ENCODE measurements around the gene PAM.

PAM gene

GRCh38 chr5:102813740-102814139, 58.6 kb downstream of the PAM start:
- DNase-seq (ENCODE audit: low read depth in 2 of 2), result no peak

GRCh38 chr5:102815084-102815483, 60.0 kb downstream of the PAM start:
- no peak for DNase-seq (ENCODE audit: low read depth in 2 of 2)

GRCh38 chr5:102815540-102816332, 60.6 kb downstream of the PAM start:
- no peak for DNase-seq (ENCODE audit: low read depth in 2 of 2)

- DNase-seq (ENCODE audit: low read depth in 2 of 2), result no peak
Measured at GRCh38 chr5:102818345-102818744, 63.2 kb downstream of the PAM start.

- no peak for DNase-seq (ENCODE audit: low read depth in 2 of 2)
Measured at GRCh38 chr5:102818934-102819333, 63.8 kb downstream of the PAM start.

GRCh38 chr5:102819634-102820033, 64.5 kb downstream of the PAM start:
- no peak for DNase-seq (ENCODE audit: low read depth in 2 of 2)

- no peak for DNase-seq (ENCODE audit: low read depth in 2 of 2)
Measured at GRCh38 chr5:102823441-102823874, 68.4 kb downstream of the PAM start.

- DNase-seq (ENCODE audit: low read depth in 2 of 2), result no peak
Measured at GRCh38 chr5:102826629-102827028, 71.5 kb downstream of the PAM start.

- no peak for DNase-seq (ENCODE audit: low read depth in 2 of 2)
Measured at GRCh38 chr5:102830241-102830640, 75.1 kb downstream of the PAM start.

- no peak for DNase-seq (ENCODE audit: low read depth in 2 of 2)
Measured at GRCh38 chr5:102832445-102832844, 77.3 kb downstream of the PAM start.

- no peak for DNase-seq (ENCODE audit: low read depth in 2 of 2)
Measured at GRCh38 chr5:102833146-102833545, 78.0 kb downstream of the PAM start.

GRCh38 chr5:102834438-102834964, 79.4 kb downstream of the PAM start:
- DNase-seq (ENCODE audit: low read depth in 2 of 2), result no peak

- no peak for DNase-seq (ENCODE audit: low read depth in 2 of 2)
Measured at GRCh38 chr5:102835717-102836116, 80.6 kb downstream of the PAM start.

GRCh38 chr5:102841021-102841420, 85.9 kb downstream of the PAM start:
- no peak for DNase-seq (ENCODE audit: low read depth in 2 of 2)

GRCh38 chr5:102843997-102844396, 88.9 kb downstream of the PAM start:
- DNase-seq (ENCODE audit: low read depth in 2 of 2), result no peak

GRCh38 chr5:102845041-102845440, 89.9 kb downstream of the PAM start:
- no peak for DNase-seq (ENCODE audit: low read depth in 2 of 2)

- DNase-seq (ENCODE audit: low read depth in 2 of 2), result no peak
Measured at GRCh38 chr5:102850503-102850902, 95.4 kb downstream of the PAM start.

- DNase-seq (ENCODE audit: low read depth in 2 of 2), result no peak
Measured at GRCh38 chr5:102853680-102854079, 98.6 kb downstream of the PAM start.

GRCh38 chr5:102855681-102856388, 100.7 kb downstream of the PAM start:
- DNase-seq (ENCODE audit: low read depth in 2 of 2), result no peak

- DNase-seq (ENCODE audit: low read depth in 2 of 2), result no peak
Measured at GRCh38 chr5:102856389-102856777, 101.3 kb downstream of the PAM start.

- DNase-seq (ENCODE audit: low read depth in 2 of 2), result no peak
Measured at GRCh38 chr5:102857076-102857818, 102.1 kb downstream of the PAM start.

- no peak for DNase-seq (ENCODE audit: low read depth in 2 of 2)
Measured at GRCh38 chr5:102858221-102858620, 103.1 kb downstream of the PAM start.

Measured in activated CD8-positive, alpha-beta memory T cell treated with anti-CD3 and anti-CD28 coated beads for 4 hours (primary cell).